ENCODE measurements around the gene ZNF148. TPM values are rescaled to one million over a fixed set of nuclear protein-coding genes. Genes with fewer than 3 reads are reported as not detected.
"Not testable (repeated sequence)": the region's sequence is repeated elsewhere in the genome, so short reads cannot be mapped to it uniquely, and the experiment has no call there.

Gene ZNF148
- total and polyA plus RNA-seq, 7 donors: 4.8 to 42.5 (median 28.2) TPM

- Histone ChIP-seq H3K4me1 (peaks cover 0 to 19% (median 9%) of the 10 kb centered on the region in 4 donors), H3K27ac (no peak overlapping the region), H3K27me3 (no peaks in the 10 kb centered on the region), H3K9me3 (no peaks in the 10 kb centered on the region), H3K4me3 (no peak overlapping the region), H3K36me3 (no peaks in the 10 kb centered on the region)
- WGBS, 2 donors: 54 to 61% methylated on average over 5 of the region's 5 CpGs
- intact Hi-C loops (cut with DNase I): no loop called here
- TF ChIP-seq CTCF (IDR thresholded peaks at IDR 0.05): no peak
- no peak for DNase-seq
These were observed 24.5 kb downstream of the ZNF148 start for GRCh38 chr3:125350597-125350996.

- no peak for TF ChIP-seq POLR2A (IDR thresholded peaks at IDR 0.05)
- no peak for TF ChIP-seq POLR2AphosphoS5 (IDR thresholded peaks at IDR 0.05)
- no peak for TF ChIP-seq CTCF (IDR thresholded peaks at IDR 0.05)
- TF ChIP-seq EP300 (IDR thresholded peaks at IDR 0.05): no peak
- Histone ChIP-seq H3K27me3 (no peaks in the 10 kb centered on the region), H3K4me1 (peaks cover 0 to 17% (median 5%) of the 10 kb centered on the region in 4 donors), H3K36me3 (no peaks in the 10 kb centered on the region), H3K4me3 (no peak overlapping the region), H3K27ac (no peak overlapping the region), H3K9me3 (no peaks in the 10 kb centered on the region)
- DNase-seq: no peak
- intact Hi-C loops (cut with DNase I): no loop called here
These were observed 25.5 kb downstream of the ZNF148 start for GRCh38 chr3:125349556-125350165.

GRCh38 chr3:125349055-125349454 is 26.1 kb downstream of the ZNF148 start:
- Histone ChIP-seq H3K27me3 (no peaks in the 10 kb centered on the region), H3K27ac (no peak overlapping the region), H3K9me3 (no peaks in the 10 kb centered on the region), H3K4me1 (peaks cover 0 to 17% (median 5%) of the 10 kb centered on the region in 4 donors), H3K4me3 (no peak overlapping the region), H3K36me3 (no peaks in the 10 kb centered on the region)
- no peak for DNase-seq
- no peak for TF ChIP-seq POLR2AphosphoS5 (IDR thresholded peaks at IDR 0.05)
- TF ChIP-seq CTCF (IDR thresholded peaks at IDR 0.05): no peak
- no peak for TF ChIP-seq EP300 (IDR thresholded peaks at IDR 0.05)
- no peak for TF ChIP-seq POLR2A (IDR thresholded peaks at IDR 0.05)
- WGBS, 2 donors: 88 to 95% methylated on average over 3 of the region's 3 CpGs
- intact Hi-C loops (cut with DNase I): no loop called here

- H3K4me3 ChIP-seq; H3K27me3 ChIP-seq; H3K36me3 ChIP-seq; intact Hi-C loops (cut with DNase I); DNase-seq; H3K4me1 ChIP-seq; H3K9me3 ChIP-seq; H3K27ac ChIP-seq: not testable (repeated sequence)
- 93 to 98% methylated on average over 7 of the region's 7 CpGs for WGBS, 2 donors
These were observed 31.8 kb downstream of the ZNF148 start for GRCh38 chr3:125343367-125343766.

- no peak for DNase-seq
These were observed 35.0 kb downstream of the ZNF148 start for GRCh38 chr3:125340121-125340520.

More at GRCh38 chr3:125340121-125340520, 35.0 kb downstream of the ZNF148 start:
- Histone ChIP-seq H3K36me3 (no peaks in the 10 kb centered on the region), H3K9me3 (no peaks in the 10 kb centered on the region), H3K27me3 (no peaks in the 10 kb centered on the region), H3K27ac (no peak overlapping the region), H3K4me1 (peaks cover 0 to 17% (median 9%) of the 10 kb centered on the region in 4 donors), H3K4me3 (no peak overlapping the region)
- intact Hi-C loops (cut with DNase I): no loop called here
- 97% methylated on average over 2 of the region's 2 CpGs for WGBS, 2 donors
- TF ChIP-seq POLR2AphosphoS5 (IDR thresholded peaks at IDR 0.05): no peak
- no peak for TF ChIP-seq POLR2A (IDR thresholded peaks at IDR 0.05)
- TF ChIP-seq CTCF (IDR thresholded peaks at IDR 0.05): no peak
- no peak for TF ChIP-seq EP300 (IDR thresholded peaks at IDR 0.05)

Measured in sigmoid colon (tissue), 7 donors.